CD14-positive monocyte (primary cell): ENCODE measurements around the gene SCN8A. TPM values are rescaled to one million over a fixed set of nuclear protein-coding genes. Genes with fewer than 3 reads are reported as not detected.

ENCODE experiments used
- DNase-seq, 3 donors: peaks; one replicate each; pipeline ENCODE4 v3.0.0-alpha.2; 2011 to 2022
- H2AFZ ChIP-seq: 2 replicates; pipeline ENCODE4 v1.6.0; 2012; ENCODE audit warnings: mild to moderate bottlenecking, low read depth, low read length, inconsistent platforms; ENCODE audit not compliant: insufficient read depth, poor library complexity, severe bottlenecking
- H3K27ac ChIP-seq, 2 donors: 1 replicate in 1 of 2; 2 replicates in 1 of 2; pipeline ENCODE4 v1.5.1; 2012 to 2013; ENCODE audit warnings: low read length in 2 of 2, control low read depth in 1 of 2, inconsistent platforms in 1 of 2, low read depth in 1 of 2, mild to moderate bottlenecking in 1 of 2
- H3K27me3 ChIP-seq, 2 donors: one replicate each; pipeline versions ENCODE4 v1.6.0 to v1.6.1; 2011 to 2013; ENCODE audit warnings: low read length in 2 of 2; ENCODE audit not compliant: control insufficient read depth in 2 of 2, insufficient read depth in 2 of 2
- H3K36me3 ChIP-seq, 2 donors: replicated peaks in 1 of 2; 1 replicate in 1 of 2; 2 replicates in 1 of 2; pipeline versions ENCODE4 v1.5.1 to v1.6.1; 2012 to 2013; ENCODE audit warnings: low read length in 2 of 2, control low read depth in 1 of 2, inconsistent platforms in 1 of 2, mild to moderate bottlenecking in 1 of 2; ENCODE audit not compliant: insufficient read depth in 2 of 2, control insufficient read depth in 1 of 2
- H3K4me1 ChIP-seq, 2 donors: 1 replicate in 1 of 2; 2 replicates in 1 of 2; pipeline versions ENCODE4 v1.5.1 to v1.6.1; 2012 to 2013; ENCODE audit warnings: low read length in 2 of 2, control low read depth in 1 of 2, inconsistent platforms in 1 of 2, mild to moderate bottlenecking in 1 of 2, moderate library complexity in 1 of 2; ENCODE audit not compliant: insufficient read depth in 2 of 2, control insufficient read depth in 1 of 2
- H3K4me2 ChIP-seq: replicated peaks from 2 replicates; pipeline ENCODE3; 2012; ENCODE audit warnings: low read length, moderate library complexity, mild to moderate bottlenecking; ENCODE audit not compliant: poor library complexity, severe bottlenecking; ENCODE audit errors: extremely low read depth
- H3K4me3 ChIP-seq, 3 experiments: fragments of 200-600 bp in 1 of 3; sonication (generic) in 1 of 3; replicated peaks in 1 of 3; 1 replicate in 2 of 3; 2 replicates in 1 of 3; pipeline ENCODE4 v1.5.1; 2011 to 2013; ENCODE audit warnings: low read length in 3 of 3, mild to moderate bottlenecking in 3 of 3, control low read depth in 2 of 3, low read depth in 2 of 3, inconsistent platforms in 1 of 3, moderate library complexity in 1 of 3
- H3K79me2 ChIP-seq: 2 replicates; pipeline ENCODE4 v1.6.0; 2012; ENCODE audit warnings: mild to moderate bottlenecking, control low read depth, inconsistent platforms, low read length, moderate library complexity; ENCODE audit not compliant: insufficient read depth
- H3K9ac ChIP-seq: 2 replicates; pipeline ENCODE4 v1.6.0; 2017; ENCODE audit warnings: low read length, mild to moderate bottlenecking; ENCODE audit not compliant: insufficient read depth, poor library complexity, severe bottlenecking
- H3K9me3 ChIP-seq, 2 donors: replicated peaks in 1 of 2; 1 replicate in 1 of 2; 2 replicates in 1 of 2; pipeline versions ENCODE4 v1.5.1 to v1.6.1; 2012 to 2013; ENCODE audit warnings: low read length in 2 of 2, control low read depth in 1 of 2; ENCODE audit not compliant: control insufficient read depth in 1 of 2, insufficient read depth in 1 of 2
- H4K20me1 ChIP-seq: 2 replicates; pipeline ENCODE4 v1.6.0; 2012; ENCODE audit warnings: mild to moderate bottlenecking, low read length, control low read depth, moderate library complexity; ENCODE audit not compliant: insufficient read depth
- H3K27ac Mint-ChIP-seq, 7 donors: one replicate each; pipeline ENCODE4 v1.8.0; 2020; ENCODE audit warnings: mild to moderate bottlenecking in 7 of 7, mixed read lengths in 7 of 7, moderate library complexity in 6 of 7, inconsistent platforms in 2 of 7
- H3K27me3 Mint-ChIP-seq, 3 donors: one replicate each; pipeline ENCODE4 v1.8.0; 2021 to 2022; ENCODE audit warnings: low read depth in 3 of 3, mild to moderate bottlenecking in 3 of 3, mixed read lengths in 3 of 3, moderate library complexity in 3 of 3, inconsistent platforms in 1 of 3
- H3K36me3 Mint-ChIP-seq, 2 donors: one replicate each; pipeline ENCODE4 v1.8.0; 2020; ENCODE audit warnings: mixed read lengths in 2 of 2, inconsistent platforms in 1 of 2, mild to moderate bottlenecking in 1 of 2
- H3K4me1 Mint-ChIP-seq: one replicate; pipeline ENCODE4 v1.8.0; 2020; ENCODE audit warnings: mild to moderate bottlenecking, mixed read lengths
- H3K4me3 Mint-ChIP-seq, 2 donors: one replicate each; pipeline ENCODE4 v1.8.0; 2020; ENCODE audit warnings: mild to moderate bottlenecking in 2 of 2, mixed read lengths in 2 of 2, moderate library complexity in 1 of 2
- H3K9me3 Mint-ChIP-seq, 7 donors: one replicate each; pipeline ENCODE4 v1.8.0; 2020 to 2022; ENCODE audit warnings: mixed read lengths in 7 of 7, mild to moderate bottlenecking in 6 of 7, moderate library complexity in 6 of 7, inconsistent platforms in 2 of 7
- WGBS: methylation state at CpG from one replicate; pipeline ENCODE4 v1.1.5; 2013; ENCODE audit warnings: missing lambda C conversion rate; ENCODE audit not compliant: insufficient coverage; 5-methylcytosine and 5-hydroxymethylcytosine counted together
- intact Hi-C, 2 donors: fragments of 100-400 bp; cut with micrococcal nuclease; formaldehyde crosslinking; loops; one replicate each; pipeline versions ENCODE4 v1.15.0 to v1.15.1; 2023
- polyA plus RNA-seq, 3 donors: library from polyadenylated mRNA; depleted of rRNA in 1 of 3; unstranded in 2 of 3; stranded (reverse) in 1 of 3; fragments of 300-500 nt in 2 of 3; fragments of >200 nt in 1 of 3; fragmentation: Illumina TruSeq in 2 of 3; gene quantifications; 1 replicate in 2 of 3; 2 replicates in 1 of 3; pipeline ENCODE4 v1.2.3, GENCODE V29; 2012 to 2021
- TF ChIP-seq, protein P1 (sequence below): fragments of 200-600 bp; IDR thresholded peaks from one replicate; pipeline ENCODE4 v1.8.0; 2022; ENCODE audit warnings: antibody characterized with exemption, mild to moderate bottlenecking

The SCN8A gene
- polyA plus RNA-seq, 3 donors: 0.03 TPM; not detected in 2

- Histone ChIP-seq H3K9me3 (no peaks in the 10 kb centered on the region), H3K27ac (no peak overlapping the region), H3K27me3 (no peaks in the 10 kb centered on the region), H4K20me1 (no peaks in the 10 kb centered on the region), H2AFZ (no peak overlapping the region), H3K79me2 (no peaks in the 10 kb centered on the region), H3K4me3 (no peak overlapping the region), H3K4me1 (no peaks in the 10 kb centered on the region), H3K9ac (no peak overlapping the region), H3K36me3 (no peaks in the 10 kb centered on the region), H3K4me2 (no peak overlapping the region)
- Mint-ChIP-seq H3K4me1 (no peaks in the 10 kb centered on the region), H3K36me3 (no peaks in the 10 kb centered on the region), H3K27ac (no peak overlapping the region), H3K27me3 (peaks cover 2 to 4% (median 3%) of the 10 kb centered on the region in 3 donors), H3K9me3 (no peaks in the 10 kb centered on the region), H3K4me3 (no peak overlapping the region)
- intact Hi-C loops: no loop called here
- 62% methylated on average over 8 of the region's 9 CpGs for WGBS
- TF ChIP-seq, protein P1, sequence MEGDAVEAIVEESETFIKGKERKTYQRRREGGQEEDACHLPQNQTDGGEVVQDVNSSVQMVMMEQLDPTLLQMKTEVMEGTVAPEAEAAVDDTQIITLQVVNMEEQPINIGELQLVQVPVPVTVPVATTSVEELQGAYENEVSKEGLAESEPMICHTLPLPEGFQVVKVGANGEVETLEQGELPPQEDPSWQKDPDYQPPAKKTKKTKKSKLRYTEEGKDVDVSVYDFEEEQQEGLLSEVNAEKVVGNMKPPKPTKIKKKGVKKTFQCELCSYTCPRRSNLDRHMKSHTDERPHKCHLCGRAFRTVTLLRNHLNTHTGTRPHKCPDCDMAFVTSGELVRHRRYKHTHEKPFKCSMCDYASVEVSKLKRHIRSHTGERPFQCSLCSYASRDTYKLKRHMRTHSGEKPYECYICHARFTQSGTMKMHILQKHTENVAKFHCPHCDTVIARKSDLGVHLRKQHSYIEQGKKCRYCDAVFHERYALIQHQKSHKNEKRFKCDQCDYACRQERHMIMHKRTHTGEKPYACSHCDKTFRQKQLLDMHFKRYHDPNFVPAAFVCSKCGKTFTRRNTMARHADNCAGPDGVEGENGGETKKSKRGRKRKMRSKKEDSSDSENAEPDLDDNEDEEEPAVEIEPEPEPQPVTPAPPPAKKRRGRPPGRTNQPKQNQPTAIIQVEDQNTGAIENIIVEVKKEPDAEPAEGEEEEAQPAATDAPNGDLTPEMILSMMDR: no peak
- DNase-seq: no peak
Measured at GRCh38 chr12:51675071-51675803, 84.2 kb downstream of the SCN8A start.

- WGBS: no CpG with 5 or more reads among the region's 2 CpGs
- no peak overlapping the region for H3K4me3 Mint-ChIP-seq
- intact Hi-C loops: no loop called here
- H4K20me1 ChIP-seq: no peaks in the 10 kb centered on the region
- no peak overlapping the region for H3K9ac ChIP-seq
- DNase-seq: no peak
- H3K4me1 ChIP-seq: no peaks in the 10 kb centered on the region
- H3K36me3 ChIP-seq: no peaks in the 10 kb centered on the region
- no peak overlapping the region for H3K27ac Mint-ChIP-seq
- no peaks in the 10 kb centered on the region for H3K36me3 Mint-ChIP-seq
- H3K27me3 Mint-ChIP-seq: peaks cover 1 to 5% (median 2%) of the 10 kb centered on the region in 3 donors
- TF ChIP-seq, protein P1: no peak
- H3K27ac ChIP-seq: no peak overlapping the region
- H3K4me1 Mint-ChIP-seq: no peaks in the 10 kb centered on the region
- H2AFZ ChIP-seq: no peak overlapping the region
- no peak overlapping the region for H3K4me2 ChIP-seq
- H3K27me3 ChIP-seq: no peaks in the 10 kb centered on the region
- H3K9me3 Mint-ChIP-seq: no peaks in the 10 kb centered on the region
- no peaks in the 10 kb centered on the region for H3K79me2 ChIP-seq
- H3K9me3 ChIP-seq: no peaks in the 10 kb centered on the region
- no peak overlapping the region for H3K4me3 ChIP-seq
Measured at GRCh38 chr12:51676875-51677274, 85.8 kb downstream of the SCN8A start.
